Ramos (cell line): ENCODE results near the gene CTDSPL.
"Not testable (repeated sequence)": the region's sequence is repeated elsewhere in the genome, so short reads cannot be mapped to it uniquely, and the experiment has no call there.

ENCODE experiments used
- in situ Hi-C: fragments of 300-500 bp; cut with MboI; formaldehyde crosslinking; loops from one replicate; pipeline ENCODE4 v1.14.3; 2022; ENCODE audit warnings: low sequenced_read_pairs; ENCODE audit not compliant: unreplicated experiment

The CTDSPL gene

DNA sequence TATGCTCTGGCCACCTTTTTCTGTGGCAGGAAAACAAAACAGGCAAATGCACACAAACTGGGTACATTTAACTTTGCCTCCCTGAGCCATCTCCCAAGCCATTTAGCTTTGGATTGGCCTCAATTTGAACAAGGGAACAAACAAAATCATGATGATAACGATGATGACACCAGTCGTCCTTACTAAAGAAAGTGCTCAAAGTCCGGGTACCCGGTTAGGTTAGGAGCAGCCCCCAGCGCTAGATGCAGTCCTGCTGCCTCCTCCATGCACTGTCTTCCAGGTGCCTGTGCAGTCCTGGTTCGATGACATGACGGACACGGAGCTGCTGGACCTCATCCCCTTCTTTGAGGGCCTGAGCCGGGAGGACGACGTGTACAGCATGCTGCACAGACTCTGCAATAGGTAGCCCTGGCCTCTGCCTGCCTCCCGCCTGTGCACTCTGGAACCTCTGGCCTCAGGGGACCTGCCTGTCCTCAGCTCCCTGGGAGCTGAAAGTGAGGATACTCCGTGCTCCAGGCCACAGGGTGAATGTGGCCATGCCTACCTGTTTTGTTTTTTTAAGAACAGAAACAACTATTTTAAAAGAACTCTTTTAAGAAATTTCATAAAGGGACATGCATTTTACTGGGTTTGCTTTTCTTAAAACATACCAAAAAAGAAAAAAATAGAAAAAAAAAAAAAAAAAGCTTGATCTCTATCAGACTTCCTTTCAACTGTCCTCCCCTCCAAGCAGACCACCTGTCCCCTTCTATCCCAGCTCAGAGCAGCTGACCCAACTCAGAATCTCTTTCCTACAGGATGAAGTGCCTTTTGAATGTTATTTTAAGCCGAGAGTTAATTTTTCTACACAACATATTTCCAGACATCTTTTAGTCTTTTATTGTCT is 119.0 kb downstream of the CTDSPL start:
- in situ Hi-C loops: no loop called here

DNA sequence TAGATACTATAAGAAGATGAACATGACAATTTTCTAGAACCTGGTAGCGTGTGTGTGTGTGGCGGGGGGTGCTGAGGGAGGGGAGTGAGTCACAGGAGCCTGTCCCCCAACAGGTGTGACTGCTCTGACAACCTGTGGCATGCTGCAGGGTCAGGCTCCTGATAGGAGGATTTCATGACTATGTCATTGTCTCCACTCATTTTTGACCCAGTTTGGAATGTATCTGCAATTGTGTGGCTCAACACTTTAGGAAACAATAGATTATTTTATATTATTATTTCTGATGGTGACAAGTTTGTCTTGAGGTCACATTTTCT is 119.6 kb downstream of the CTDSPL start:
- in situ Hi-C loops: no loop called here

DNA sequence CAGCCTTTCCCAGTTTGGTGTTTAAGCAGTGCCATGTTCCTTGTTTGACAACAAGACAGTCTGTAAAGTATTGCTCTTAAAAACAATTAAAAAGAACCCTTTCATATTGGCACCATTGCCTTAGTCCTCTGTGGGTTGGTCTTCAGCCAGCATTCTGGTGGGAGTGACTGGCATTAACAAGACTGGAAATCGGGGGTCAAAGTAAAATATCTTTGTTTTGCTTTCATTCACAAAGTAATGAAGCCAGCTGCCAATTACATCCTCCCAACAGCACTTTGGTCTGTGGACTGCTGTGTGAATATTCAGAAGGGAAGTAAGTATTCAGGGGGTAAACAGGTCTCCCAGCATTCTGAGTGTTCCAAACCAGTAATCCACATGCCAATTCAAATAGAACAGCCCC is 120.7 kb downstream of the CTDSPL start:
- in situ Hi-C loops: no loop called here

DNA sequence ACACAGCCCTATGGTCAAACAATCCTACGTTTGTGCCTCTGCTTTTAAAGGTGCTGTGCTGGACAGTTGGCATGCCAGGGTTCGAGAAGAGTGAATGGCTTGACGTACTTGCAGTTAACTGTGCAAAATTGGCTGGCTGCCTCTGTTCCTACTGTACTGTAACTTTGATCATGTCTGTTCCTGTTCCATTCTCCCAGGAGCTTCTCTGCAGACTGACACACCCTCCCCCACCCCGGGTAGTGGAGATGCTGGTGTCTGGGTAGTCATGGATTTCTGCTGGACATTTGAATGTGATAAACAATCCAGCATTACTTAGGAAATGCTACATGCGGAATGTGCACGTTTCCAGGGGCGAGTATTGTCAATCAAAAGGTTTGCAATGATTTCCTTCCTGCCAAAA is 122.4 kb downstream of the CTDSPL start:
- in situ Hi-C loops: no loop called here

DNA sequence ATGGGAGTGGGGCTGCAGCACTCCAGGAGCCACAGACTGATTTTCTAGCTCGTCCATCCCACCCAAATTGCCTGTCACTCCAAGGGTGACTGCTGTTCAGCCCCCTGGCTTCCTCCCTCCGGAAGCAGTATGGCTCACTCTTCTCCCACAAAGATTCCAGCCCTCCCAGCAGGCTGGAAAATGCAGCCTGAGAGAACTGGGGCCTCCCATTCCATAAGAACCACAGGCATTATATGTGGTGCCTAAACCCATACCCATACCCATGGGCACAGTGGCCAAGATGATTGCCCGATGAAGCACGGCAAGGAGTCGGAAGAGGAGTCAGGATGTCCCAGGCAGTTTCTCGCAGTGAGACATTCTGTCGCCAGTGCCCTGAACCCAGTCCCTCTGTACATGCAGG is 122.9 kb downstream of the CTDSPL start:
- in situ Hi-C loops: no loop called here

DNA sequence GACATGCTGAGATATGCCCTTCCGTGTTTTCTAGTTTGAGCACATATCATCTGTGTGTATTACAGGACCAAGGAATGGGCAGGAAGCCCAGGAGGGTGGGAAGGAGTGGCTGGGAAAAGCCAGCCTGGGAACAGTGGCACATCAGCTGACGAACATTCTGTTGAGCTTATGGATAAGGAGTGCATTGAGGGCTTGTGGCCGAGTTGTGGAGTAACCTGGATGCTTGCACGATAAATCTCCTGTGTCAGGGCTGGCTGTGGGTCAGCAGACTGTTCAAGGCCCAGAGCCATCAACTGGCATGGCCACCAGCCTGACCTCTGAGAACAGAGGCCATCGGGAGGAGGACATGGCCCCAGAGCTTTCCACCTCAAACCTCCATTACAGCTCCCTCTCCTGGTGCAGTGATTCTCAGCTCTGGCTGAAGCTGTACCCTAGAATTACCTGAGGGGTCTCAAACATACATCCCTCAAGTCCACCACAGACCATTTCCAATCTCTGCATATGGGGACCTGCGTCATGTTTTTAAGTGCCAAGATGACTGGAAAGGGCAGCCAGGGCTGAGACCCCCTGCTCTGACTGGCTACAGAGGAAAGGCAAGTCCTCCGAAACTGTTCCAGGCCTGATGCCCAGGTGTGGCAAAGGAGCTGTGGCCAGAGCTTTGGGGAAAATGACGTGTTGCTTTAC is 124.1 kb downstream of the CTDSPL start:
- in situ Hi-C loops: no loop called here

DNA sequence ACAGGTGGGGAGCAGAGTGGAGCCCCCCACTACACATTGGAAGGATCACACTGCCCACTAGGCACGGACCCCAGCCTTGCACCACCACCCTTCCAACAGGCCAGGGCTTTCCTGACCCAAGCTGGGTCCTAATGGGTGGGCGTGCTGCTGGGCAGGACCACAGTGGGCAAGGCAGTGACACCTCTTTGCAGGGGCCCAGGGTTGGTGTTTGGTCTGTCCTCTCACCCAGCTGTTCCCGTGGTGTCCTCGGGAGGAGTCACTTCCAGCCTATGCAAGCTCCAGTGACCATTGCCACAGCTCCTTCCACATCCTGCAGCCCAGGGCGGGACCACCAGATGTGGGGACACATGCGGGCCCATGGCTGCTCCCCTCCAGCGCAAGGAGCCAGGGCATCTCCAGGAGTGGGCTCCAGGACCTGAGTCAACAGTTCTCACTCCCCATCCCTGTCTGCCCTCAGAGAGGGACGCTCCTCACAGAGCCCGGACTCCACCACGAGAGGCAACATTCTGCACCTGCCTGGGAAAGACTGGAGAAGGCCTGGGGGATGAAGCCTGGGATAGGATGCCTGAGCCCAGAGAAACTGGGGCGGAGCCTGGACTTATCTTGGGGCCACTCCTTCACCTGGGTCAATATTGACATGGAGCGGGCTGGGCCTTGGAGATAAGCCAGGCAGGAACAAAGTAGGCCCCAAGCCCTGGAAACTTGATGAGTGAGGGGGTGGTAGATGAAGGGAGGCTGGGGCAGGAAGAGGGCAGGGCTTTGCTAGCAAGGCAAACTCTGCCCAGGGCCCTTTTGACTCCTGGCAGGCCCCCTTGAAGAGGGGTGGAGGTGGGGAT is 125.0 kb downstream of the CTDSPL start:
- in situ Hi-C loops: no loop called here

DNA sequence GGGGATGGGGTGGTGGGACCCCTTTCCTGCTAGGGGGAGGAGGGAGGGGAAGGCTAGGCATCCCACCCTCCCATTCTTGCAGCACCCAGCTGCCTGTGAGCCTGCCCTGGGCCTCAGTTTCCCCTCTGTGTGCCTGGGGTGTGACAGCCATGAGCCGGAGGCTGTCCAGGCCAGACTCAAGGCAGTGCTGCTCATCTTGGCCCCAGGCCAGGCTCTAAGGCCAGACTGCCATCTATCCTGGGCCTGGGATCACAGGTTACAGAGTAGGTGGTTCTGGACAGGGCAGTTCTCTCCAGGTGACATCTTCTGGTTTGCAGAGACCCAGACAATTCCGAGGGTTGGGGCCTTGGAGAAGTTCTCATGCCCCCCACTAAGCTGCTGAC is 125.6 kb downstream of the CTDSPL start:
- in situ Hi-C loops: no loop called here

DNA sequence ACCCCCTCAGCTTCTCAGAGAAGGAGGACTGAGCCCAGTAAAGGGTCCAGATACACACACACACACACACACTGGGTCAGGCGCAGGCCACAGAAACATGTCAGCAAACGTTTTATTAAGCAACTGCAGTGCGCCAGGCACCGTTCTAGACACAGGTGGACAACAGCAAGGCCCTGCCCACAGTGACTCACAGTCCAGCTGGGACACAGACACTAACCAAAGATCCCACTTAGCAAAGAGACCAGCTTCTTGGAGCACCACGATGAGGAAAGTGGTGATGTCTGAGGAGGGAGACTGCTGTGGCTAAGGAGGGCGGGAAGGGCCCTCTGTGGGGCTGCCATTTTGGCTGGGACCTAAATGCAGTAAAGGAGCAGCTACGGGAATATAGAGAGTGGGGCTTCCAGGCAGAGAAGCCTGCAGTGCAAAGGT is 126.1 kb downstream of the CTDSPL start:
- in situ Hi-C loops: no loop called here

DNA sequence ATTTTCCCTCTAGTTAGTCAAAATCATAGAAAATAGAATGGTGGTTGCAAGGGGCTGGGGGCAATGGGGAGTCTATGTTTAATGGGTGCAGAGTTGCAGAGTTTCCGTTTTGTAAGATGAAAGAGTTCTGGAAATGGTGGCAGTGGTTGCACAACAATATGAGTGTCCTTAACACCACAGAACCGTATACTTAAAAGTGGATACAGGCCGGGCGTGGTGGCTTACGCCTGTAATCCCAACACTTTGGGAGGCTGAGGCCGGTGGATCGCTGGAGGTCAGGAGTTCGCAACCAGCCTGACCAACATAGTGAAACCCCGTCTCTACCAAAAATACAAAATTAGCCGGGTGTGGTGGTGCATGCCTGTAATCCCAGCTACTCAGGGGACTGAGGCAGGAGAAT is 126.7 kb downstream of the CTDSPL start:
- in situ Hi-C loops: not testable (repeated sequence)

DNA sequence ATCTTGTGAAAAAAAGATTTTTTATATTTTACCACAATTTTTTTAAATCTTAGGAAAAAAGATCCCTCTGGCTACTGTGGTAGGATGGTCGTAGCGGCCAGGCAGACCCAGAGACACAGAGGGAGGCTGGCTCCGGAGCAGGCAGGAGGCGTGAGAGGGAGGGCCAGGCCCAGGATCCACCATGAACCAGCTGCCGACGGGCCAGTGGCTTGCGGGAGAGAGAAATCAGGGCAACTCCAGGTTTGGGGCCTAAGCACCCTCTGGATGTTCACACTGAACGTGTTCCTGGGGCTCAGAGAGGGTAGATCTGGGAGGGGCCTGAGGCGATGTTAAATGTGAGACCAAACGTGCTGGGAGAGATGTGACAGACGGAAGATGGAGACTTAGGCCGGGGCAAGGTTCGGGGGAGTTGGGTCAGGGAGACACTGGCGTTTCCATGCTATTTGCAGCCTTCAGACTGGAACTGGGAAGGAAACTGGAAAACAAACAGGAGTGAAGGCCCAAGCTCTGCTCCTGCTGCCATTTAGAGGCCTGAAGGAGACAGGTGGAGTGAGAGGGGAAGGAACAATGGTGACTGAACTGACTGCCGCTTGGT is 127.3 kb downstream of the CTDSPL start:
- in situ Hi-C loops: no loop called here

DNA sequence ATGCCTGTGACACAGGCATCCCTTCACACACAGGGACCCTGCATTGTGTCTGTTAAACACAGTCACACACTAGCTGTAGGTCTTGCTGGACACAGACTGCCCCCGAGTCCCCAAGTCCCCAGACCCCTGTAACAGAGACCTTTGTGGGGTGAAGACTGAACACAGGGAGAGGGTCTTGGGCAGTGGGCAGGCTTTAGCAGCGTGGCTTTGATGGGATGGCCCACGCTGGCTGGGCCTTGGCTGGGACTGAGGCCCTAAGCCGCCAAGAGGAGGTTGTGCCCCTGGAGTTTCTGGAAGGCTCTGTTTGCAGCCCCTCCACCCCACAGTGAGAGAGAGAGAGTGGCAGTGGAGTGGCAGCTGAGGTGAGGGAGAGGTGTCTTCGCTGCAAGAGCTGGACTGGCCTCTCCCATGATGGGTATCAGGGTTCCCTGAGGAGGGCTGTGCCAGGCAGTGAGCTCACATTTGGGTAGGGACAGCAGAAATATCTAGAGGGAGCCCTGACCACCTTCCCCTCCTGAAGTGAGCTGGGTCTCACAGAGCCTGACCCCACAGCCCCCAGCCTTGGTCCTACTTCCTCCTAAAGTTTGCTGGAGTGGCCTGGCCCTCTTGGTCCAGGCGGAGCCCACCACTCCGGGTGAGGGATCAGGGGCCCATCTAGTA is 128.3 kb downstream of the CTDSPL start:
- in situ Hi-C loops: no loop called here

DNA sequence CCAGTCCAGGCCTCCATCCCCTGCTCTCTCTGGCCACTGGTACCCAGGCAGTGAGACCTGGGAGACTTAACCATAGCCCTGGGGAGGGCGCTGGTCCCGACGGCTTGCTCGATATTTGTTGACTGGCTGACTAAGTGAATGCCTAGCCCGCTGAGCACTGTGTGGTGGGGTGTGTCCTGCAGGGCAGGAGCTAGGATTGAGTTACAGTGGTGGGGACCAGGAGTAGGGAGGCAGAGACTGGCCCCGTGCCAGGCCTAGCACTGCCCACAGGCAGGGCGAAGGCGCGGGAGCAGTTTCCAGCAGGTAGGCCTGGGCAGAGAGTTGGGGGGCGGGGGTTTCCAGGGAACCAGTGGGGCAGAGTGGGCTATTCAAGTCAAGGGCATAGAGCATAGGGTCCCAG is 128.8 kb downstream of the CTDSPL start, which contains the start of gene VILL:
Gene VILL (plus strand): TSS at position 260 of the 400 bp plus-strand sequence. CDS start 2,887 bp downstream, outside the sequence.
- in situ Hi-C loops: no loop called here

DNA sequence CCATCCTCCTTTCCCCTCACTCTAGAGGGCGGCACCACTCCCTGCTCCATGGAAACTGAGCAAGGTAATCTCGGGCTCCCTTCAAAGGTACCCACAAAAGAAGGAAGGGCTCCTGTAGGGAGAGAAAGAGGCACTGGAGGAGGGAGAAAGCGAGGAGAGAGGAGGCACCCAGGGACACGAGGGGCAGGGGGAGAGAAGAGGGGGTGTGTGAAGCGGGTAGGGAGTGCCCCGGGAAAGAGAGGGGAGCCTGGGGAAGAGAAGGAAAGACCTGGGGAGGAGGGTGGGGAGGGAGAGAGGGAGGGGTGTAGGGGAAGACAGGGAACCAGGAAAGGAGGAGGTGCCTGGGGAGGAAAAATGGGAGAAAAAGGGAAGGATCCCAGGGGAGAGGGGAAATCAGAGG is 129.4 kb downstream of the CTDSPL start:
- in situ Hi-C loops: no loop called here

DNA sequence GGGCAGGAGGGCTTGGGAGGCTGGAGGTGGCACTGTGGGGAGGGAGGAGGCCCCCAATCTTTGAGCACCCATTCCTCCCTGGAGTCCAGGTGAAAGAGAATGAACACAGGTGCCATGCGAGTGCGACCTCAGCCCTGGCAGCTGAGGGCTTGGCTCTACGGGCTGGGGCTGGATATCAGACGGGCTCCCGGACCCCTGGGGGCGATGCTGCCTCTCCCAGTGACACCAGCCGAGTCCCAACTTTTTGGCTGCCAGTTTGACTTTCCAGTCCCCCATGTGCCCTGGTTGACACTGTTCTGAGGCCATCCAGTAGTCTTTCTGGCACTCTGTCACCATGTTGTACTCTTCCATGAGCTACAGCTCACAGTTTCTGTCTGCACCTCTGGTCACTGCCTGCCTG is 130.1 kb downstream of the CTDSPL start:
- in situ Hi-C loops: no loop called here

DNA sequence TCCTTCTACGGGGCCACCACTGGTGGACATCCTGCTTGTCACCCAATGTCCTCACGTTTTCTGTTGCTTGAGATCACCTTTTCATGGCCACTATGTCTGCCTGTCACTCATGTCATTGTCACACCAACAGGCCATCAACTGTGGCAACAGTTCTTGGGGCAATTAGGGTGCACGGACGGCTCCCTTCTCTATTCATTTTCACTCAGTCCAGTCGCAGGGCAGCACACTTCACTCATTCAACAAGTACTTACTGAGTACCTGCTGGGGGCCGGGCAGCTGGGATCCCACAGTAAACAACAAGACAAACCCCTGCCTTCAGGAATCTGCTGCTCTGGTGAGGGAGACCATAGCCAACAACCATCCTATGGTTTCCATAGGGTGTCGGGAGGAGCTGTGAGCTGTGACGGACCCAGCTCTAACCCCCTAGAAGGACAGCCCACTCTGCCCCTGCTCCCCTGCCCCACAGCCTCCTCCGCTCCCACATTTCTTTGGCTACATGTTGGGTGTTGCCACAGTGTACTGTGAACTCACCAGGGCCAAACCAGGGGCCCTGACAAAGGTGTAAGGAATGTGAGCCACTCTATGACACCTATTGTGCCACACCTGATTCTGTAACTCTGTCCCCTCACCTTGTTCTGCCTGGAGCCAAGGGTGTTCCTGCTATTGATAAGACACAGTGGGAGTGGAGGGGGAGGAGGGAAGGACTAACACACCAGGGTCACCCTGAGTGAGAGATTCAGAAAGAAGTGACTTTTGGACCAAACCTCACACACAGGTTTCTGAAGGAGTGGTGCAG is 130.8 kb downstream of the CTDSPL start:
- in situ Hi-C loops: no loop called here

DNA sequence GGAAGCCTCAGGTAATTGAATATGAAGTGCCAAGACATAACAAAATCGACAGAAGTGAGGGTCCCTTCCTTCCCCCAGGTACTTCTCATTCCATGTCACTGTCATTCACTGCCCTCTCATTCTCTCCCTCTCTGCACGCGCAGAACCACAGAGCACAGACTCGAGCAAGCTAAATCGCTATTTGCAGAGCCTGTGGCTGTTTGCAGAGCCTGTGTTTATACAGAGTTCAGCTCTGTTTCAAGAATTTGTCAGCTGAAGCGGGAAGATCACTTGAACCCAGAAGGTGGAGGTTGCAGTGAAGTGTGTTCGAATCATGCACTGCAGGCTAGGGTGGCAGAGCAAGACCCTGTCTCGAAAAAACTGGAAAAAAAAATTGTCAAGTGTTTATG is 131.4 kb downstream of the CTDSPL start:
- in situ Hi-C loops: no loop called here

DNA sequence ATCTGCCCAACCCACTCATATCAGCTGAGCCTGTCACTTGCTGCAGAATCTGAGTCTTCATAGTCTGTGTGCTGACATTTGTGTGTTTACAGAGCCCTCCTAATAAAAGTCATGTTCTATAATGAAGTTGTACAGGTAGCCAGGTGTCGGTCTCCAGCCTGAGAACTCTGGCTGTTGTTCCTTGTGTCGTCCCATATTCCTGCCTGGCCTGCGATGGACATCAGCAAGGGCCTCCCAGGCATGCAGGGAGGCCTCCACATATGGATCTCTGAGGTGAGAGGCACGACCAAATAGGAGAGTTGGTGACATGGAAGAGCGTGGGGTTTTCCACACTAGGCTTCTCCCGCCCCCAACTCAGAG is 131.8 kb downstream of the CTDSPL start:
- in situ Hi-C loops: no loop called here
